ENCODE measurements around the gene ARRDC5. TPM values are rescaled to one million over a fixed set of nuclear protein-coding genes. Genes with fewer than 3 reads are reported as not detected.
"Not testable (repeated sequence)": the region's sequence is repeated elsewhere in the genome, so short reads cannot be mapped to it uniquely, and the experiment has no call there.

ARRDC5 gene
- total RNA-seq, 1 donor from 2014 or later: not detected

GRCh38 chr19:4867534-4868285 is 35.0 kb downstream of the ARRDC5 start, which contains the start of gene PLIN3:
TSS of gene PLIN3 (minus strand) at chr19:4867667. CDS start at chr19:4861394, 6,273 bp downstream.
- peak; percentile 95 for ATAC-seq

DNA sequence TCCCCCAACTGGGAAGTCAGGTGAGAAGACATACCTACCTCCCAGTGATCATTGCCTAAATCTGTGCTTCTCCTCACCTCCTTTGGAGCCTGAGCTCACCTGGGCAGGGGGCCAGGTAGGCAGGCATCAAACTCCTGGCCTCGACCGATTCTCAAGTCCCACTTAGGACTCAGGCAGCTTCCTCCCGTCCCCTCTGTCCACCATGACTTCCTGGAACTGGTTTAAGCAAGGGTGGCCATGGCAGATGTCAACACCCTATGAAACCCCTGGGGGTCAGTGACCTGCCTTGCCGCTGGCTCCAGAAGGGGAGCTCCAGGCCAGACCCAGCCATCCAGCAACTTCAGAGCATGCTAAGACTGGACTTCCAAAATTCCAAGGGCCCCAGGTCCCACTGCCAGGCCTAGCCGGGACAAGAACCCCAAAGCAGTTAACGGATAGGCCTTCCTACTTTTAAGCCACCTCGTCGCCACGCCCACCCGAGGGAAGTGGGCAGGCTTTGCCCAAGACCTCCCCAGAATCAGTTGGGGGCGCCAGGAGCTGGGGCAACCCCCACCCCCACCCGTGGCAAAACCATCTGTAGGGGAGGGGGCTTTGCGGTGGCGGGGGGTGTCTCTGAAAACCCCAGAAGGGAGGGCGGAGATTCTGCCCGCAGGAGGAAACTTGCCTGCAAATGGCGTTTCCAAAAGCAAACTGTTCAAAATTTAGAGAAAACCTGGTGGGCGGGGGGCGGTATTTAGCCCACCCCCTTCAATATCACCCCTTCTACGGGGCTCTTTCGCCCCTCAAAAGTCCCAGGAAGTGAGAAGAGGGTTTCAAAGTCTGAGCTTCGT is 35.9 kb downstream of the ARRDC5 start:
- ATAC-seq: peak; percentile 11

GRCh38 chr19:4861147-4861546 is 41.5 kb downstream of the ARRDC5 start:
- peak; percentile 92 for ATAC-seq

DNA sequence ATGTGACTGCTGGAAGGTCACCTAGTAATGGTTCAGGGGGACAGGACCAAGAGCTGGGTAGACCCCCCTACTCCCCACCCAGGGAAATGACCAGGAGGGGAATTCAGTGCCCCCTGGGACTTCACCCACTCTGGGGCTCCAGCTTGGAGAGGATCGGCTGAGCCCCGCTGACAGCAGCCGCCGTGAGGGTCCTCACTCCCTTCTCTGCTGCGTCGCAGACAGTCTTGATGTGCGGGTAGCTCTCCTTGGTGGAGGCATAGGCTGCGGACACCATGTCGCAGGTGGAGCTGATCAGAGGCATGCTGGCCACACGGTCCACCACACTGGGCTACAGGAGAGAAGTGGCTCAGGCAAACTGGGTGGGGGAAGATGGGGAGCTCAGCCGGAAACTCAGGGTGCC is 43.0 kb downstream of the ARRDC5 start:
- ATAC-seq: peak; percentile 2

DNA sequence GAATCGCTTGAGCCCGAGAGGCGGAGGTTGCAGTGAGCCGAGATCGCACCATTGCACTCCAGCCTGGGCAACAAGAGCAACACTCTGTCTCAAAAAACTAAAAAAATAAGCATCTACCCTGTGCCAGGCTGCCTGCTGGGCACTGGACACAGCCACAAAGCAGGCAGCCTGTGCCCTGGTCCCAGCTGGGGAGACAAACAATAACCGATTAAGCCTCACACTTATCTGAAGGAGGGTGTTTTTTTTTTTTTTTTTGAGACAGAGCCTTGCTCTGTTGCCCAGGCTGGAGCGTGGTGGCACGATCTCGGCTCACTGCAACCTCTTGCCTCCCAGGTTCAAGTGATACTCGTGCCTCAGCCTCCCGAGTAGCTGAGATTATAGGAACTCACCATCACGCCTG is 46.2 kb downstream of the ARRDC5 start:
- not testable (repeated sequence) for ATAC-seq

DNA sequence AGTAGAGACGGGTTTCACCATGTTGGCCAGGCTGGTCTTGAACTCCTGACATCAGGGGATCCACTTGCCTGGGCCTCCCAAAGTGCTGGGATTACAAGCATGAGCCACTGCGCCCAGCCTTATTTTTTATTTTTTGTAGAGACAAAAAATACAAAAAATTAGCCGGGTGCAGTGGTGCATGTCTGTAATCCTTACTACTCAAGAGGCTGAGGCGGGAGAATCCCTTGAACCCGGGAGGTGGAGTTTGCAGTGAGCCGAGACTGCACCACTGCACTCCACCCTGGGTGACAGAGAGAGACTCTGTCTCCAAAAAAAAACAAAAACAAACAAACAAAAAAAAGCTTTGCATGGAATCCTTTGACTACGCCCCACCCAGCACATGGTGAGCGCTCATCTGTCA is 49.2 kb downstream of the ARRDC5 start:
- ATAC-seq: not testable (repeated sequence)

GRCh38 chr19:4852484-4852883 is 50.2 kb downstream of the ARRDC5 start:
- ATAC-seq: no peak

- ATAC-seq: peak; percentile 62
Measured at GRCh38 chr19:4851551-4852290, 51.0 kb downstream of the ARRDC5 start.

DNA sequence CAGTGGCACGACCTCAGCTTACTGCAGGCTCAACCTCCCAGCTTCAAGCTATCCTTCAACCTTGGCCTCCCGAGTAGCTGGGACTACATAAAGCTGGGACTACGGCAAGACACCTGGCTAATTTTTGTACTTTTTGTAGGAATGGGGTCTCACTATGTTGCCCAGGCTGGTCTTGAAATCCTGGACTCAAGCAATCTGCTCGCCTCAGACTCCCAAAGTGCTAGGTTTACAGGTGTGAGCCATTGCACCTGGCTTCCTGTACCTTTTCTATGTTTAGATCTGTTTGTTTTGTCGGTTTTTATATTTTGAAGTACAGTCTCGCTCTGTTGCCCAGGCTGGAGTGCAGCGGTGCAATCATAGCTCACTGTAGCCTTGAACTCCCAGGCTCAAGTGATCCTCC is 53.7 kb downstream of the ARRDC5 start:
- no peak for ATAC-seq

DNA sequence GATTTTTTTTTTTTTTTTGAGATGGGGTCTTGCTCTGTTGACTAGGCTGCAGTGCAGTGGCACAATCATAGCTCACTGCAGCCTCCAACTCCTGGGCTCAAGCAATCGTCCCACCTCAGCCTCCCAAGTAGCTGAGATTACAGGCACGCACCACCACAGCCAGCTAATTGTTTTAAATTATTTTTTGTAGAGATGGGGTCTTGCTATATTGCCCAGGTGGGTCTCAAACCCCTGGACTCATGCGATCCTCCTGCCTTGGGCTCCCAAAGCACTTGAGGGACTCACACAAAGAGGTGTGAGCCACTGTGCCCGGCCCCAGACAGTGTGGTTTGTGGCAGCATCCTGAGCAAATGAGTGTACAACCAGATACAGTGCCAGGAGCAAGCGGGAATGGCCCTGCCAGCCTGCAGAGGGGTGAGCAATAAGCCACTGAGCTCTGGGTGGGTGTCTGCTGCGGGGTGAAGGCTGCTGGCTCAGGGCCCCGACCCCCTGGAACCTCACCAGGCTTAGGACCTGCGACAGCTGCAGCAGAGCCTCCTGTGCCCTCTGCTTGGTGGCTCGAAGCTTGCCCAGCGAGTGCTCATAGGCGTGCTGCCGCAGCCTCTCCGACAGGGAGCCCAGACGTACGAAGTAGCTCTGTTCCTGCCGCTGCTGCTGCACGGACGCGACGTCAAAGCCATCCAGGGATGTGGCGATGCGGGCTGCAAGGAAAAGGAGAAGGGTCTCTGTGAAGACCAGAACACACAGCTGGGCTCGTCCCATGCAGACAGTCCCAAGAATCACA is 55.3 kb downstream of the ARRDC5 start:
- no peak for ATAC-seq

- not testable (repeated sequence) for ATAC-seq
Measured at GRCh38 chr19:4845975-4846374, 56.7 kb downstream of the ARRDC5 start.

- ATAC-seq: no peak
Measured at GRCh38 chr19:4844348-4845179, 58.1 kb downstream of the ARRDC5 start.

- ATAC-seq: no peak
Measured at GRCh38 chr19:4843647-4843965, 59.1 kb downstream of the ARRDC5 start.

Other genes with a start within 250 kb of the ARRDC5 start
- 42.0 TPM for gene MYDGF, start 232.6 kb downstream of the ARRDC5 start, total RNA-seq
- gene DPP9, start 179.1 kb downstream of the ARRDC5 start, total RNA-seq: 28.0 TPM
- 9.3 TPM for gene FEM1A, start 111.2 kb downstream of the ARRDC5 start, total RNA-seq
- 24.4 TPM for gene TICAM1, start 71.2 kb downstream of the ARRDC5 start, total RNA-seq
- gene PLIN3, start 35.2 kb downstream of the ARRDC5 start, total RNA-seq: 152 TPM
- gene UHRF1, start 6.6 kb upstream of the ARRDC5 start, total RNA-seq: 13.5 TPM
- 22.4 TPM for gene KDM4B, start 66.2 kb upstream of the ARRDC5 start, total RNA-seq

Measured in esophagus mucosa (tissue), 1 donor.